Measurements from ENCODE around the gene ZNF791.

GRCh38 chr19:12580180-12580694, 30.5 kb upstream of the ZNF791 start:
- TF ChIP-seq YY1 (IDR thresholded peaks at IDR 0.05; ENCODE audit: insufficient read depth, insufficient read length) (no peak), ZNF274 (IDR thresholded peaks at IDR 0.05; ENCODE audit: low read depth, low read length) (no peak; the same call in 1 of the 2 replicates), SUZ12 (IDR thresholded peaks at IDR 0.05; ENCODE audit: extremely low read depth, insufficient read depth, insufficient read length) (no peak)
